ENCODE results near the gene CEP68. TPM values are rescaled to one million over a fixed set of nuclear protein-coding genes. Genes with fewer than 3 reads are reported as not detected.

CEP68 gene
- total and polyA plus RNA-seq, 11 donors = 6.5 to 26.8 (median 16.4) TPM

DNA sequence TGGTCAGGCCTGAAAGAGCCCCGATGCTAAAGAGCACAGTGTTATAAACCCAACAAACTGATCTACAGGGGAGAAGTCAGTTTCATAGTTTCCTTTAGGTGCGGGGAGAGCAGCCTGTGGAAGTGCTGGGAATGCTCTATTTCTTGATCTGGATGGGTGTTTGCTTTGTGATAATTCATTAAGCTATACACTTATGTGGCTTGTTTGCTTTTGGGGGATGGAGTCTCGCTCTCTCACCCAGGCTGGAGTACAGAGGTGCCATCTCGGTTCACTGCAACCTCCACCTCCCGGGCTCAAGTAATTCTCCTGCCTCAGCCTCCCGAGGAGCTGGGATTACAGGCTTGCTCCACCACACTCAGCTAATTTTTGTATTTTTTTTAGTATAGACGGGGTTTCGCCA is 30.1 kb upstream of the CEP68 start:
- Histone ChIP-seq H3K4me1 (peaks cover 0 to 18% (median 3%) of the 10 kb centered on the region in 12 donors), H3K9me3 (no peaks in the 10 kb centered on the region), H3K27me3 (no peaks in the 10 kb centered on the region), H3K36me3 (peaks cover 0 to 23% (median 14%) of the 10 kb centered on the region in 9 donors), H3K4me3 (no peak overlapping the region), H3K27ac (peak overlapping the region in 1 of 12 donors; percentile 39)
- TF ChIP-seq, protein P1, sequence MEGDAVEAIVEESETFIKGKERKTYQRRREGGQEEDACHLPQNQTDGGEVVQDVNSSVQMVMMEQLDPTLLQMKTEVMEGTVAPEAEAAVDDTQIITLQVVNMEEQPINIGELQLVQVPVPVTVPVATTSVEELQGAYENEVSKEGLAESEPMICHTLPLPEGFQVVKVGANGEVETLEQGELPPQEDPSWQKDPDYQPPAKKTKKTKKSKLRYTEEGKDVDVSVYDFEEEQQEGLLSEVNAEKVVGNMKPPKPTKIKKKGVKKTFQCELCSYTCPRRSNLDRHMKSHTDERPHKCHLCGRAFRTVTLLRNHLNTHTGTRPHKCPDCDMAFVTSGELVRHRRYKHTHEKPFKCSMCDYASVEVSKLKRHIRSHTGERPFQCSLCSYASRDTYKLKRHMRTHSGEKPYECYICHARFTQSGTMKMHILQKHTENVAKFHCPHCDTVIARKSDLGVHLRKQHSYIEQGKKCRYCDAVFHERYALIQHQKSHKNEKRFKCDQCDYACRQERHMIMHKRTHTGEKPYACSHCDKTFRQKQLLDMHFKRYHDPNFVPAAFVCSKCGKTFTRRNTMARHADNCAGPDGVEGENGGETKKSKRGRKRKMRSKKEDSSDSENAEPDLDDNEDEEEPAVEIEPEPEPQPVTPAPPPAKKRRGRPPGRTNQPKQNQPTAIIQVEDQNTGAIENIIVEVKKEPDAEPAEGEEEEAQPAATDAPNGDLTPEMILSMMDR (IDR thresholded peaks at IDR 0.05) = no peak
- no peak for TF ChIP-seq POLR2A (IDR thresholded peaks at IDR 0.05)
- no peak for ATAC-seq
- no peak for DNase-seq
- WGBS, 4 donors = 94 to 99% (median 97%) methylated on average over 8 of the region's 8 CpGs
- intact Hi-C loops (cut with DNase I) = loop anchor here in 1 of 10 donors (10.0 kb wide), 1 partner anchor 431 kb away; no protein-coding TSS in a partner anchor

DNA sequence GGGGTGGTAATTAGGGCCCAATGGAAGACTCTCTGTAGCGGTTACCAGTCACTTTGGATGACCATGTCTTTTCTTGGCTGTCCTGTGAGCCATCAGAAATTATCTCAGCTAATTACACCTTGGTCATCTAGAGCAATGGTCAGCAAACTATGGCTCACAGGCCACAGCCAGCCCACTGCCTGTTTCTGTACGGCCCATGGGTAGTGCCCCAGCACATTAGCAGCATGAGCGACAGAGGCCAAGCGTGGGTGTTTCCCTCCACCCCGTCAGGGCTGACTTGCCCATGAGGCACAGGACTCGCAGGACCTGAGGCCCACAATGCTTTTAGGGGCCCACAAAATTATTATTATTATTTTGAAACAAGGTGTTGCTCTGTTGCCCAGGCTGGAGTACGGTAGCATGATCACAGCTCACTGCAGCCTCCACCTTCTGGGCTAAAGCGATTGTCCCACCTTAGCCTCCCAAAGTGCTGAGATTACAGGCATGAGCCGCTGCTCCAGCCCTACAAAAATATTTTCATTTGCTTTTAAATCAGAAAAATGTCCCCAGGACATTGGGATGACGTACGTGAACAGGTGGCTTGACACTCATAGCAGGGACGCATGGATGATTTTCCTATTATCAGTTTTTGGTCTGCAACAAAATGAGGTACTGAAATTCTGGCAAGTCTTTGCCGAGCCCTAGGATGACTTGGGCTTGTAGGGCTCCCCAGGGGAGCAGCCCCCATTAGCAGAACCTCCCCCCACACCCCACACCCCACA is 29.3 kb upstream of the CEP68 start:
- Histone ChIP-seq H3K27ac (no peak overlapping the region), H3K9me3 (no peaks in the 10 kb centered on the region), H3K27me3 (no peaks in the 10 kb centered on the region), H3K36me3 (peaks cover 0 to 16% (median 7%) of the 10 kb centered on the region in 9 donors), H3K4me1 (peaks cover 0 to 26% (median 4%) of the 10 kb centered on the region in 12 donors), H3K4me3 (no peak overlapping the region)
- intact Hi-C loops (cut with DNase I) = loop anchor here in 1 of 10 donors (10.0 kb wide), 1 partner anchor 432 kb away; no protein-coding TSS in a partner anchor
- TF ChIP-seq POLR2A (IDR thresholded peaks at IDR 0.05) = no peak
- TF ChIP-seq, protein P1 (IDR thresholded peaks at IDR 0.05) = no peak
- ATAC-seq (no peak), DNase-seq (no peak)
- 96 to 97% (median 97%) methylated on average over 13 of the region's 13 CpGs for WGBS, 4 donors

DNA sequence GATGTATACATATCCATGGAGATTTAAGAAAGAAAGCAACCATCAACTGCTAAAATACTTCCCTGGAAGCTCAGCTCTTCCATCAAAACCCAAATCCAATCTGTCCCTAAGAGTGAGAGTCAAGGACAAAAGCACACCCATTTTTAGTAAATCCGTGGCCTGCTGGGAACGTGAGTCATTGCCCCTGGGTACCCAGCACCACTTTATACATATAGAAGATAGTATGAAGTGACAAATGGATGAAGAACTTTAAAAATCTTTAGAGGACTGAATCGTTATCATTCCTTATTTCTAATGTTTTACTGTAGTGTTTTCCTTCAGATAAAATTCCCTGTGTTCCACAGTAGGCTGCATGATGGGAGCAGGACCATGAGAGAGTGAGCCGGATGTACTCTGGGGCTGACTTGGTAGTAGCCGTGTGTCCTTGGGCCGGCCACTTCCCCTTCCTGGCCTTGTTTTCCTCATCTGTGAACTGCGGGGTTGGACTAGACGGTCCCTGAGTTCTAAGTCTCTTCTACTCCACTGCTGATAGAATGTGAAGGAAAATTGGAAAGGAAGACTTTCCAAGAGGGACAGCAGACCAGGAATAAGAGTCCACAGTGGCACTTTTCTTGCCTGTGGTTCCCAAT is 28.5 kb upstream of the CEP68 start:
- no peak overlapping the region for H3K4me3 ChIP-seq
- H3K9me3 ChIP-seq = no peaks in the 10 kb centered on the region
- peaks cover 0 to 14% (median 1%) of the 10 kb centered on the region in 9 donors for H3K36me3 ChIP-seq
- H3K27me3 ChIP-seq = no peaks in the 10 kb centered on the region
- intact Hi-C loops (cut with DNase I) = loop anchor here in 1 of 10 donors (10.0 kb wide), 1 partner anchor 433 kb away; no protein-coding TSS in a partner anchor
- H3K27ac ChIP-seq = no peak overlapping the region
- whole genome bisulfite sequencing, 4 donors = 68 to 76% (median 74%) methylated on average over 8 of the region's 8 CpGs
- H3K4me1 ChIP-seq = peaks cover 0 to 33% (median 8%) of the 10 kb centered on the region in 12 donors
- TF ChIP-seq, protein P1 (IDR thresholded peaks at IDR 0.05) = no peak
- TF ChIP-seq POLR2A (IDR thresholded peaks at IDR 0.05) = no peak
- ATAC-seq (peak in 1 of 4 donors; percentile 66), DNase-seq (no peak)

Measured in heart left ventricle (tissue), 16 donors.